Fibroblast of lung (primary cell): Measurements from ENCODE around the gene CIB2.

Source experiments
- EZH2 ChIP-seq: IDR thresholded peaks from 2 replicates; pipeline ENCODE4 v1.5.1; 2012; ENCODE audit warnings: low read length, control low read depth, mild to moderate bottlenecking; ENCODE audit errors: missing control alignments
- TF ChIP-seq, protein P1 (sequence below), 2 donors: IDR thresholded peaks in 1 of 2; conservative IDR thresholded peaks in 1 of 2; 1 replicate in 1 of 2; 2 replicates in 1 of 2; pipeline ENCODE4 v1.5.1; 2011 to 2012; ENCODE audit warnings: low read length in 2 of 2, control low read depth in 1 of 2, inconsistent platforms in 1 of 2, low read depth in 1 of 2, mild to moderate bottlenecking in 1 of 2

GRCh38 chr15:78105476-78106241 lies 25.6 kb downstream of the CIB2 start:
- TF ChIP-seq, protein P1, sequence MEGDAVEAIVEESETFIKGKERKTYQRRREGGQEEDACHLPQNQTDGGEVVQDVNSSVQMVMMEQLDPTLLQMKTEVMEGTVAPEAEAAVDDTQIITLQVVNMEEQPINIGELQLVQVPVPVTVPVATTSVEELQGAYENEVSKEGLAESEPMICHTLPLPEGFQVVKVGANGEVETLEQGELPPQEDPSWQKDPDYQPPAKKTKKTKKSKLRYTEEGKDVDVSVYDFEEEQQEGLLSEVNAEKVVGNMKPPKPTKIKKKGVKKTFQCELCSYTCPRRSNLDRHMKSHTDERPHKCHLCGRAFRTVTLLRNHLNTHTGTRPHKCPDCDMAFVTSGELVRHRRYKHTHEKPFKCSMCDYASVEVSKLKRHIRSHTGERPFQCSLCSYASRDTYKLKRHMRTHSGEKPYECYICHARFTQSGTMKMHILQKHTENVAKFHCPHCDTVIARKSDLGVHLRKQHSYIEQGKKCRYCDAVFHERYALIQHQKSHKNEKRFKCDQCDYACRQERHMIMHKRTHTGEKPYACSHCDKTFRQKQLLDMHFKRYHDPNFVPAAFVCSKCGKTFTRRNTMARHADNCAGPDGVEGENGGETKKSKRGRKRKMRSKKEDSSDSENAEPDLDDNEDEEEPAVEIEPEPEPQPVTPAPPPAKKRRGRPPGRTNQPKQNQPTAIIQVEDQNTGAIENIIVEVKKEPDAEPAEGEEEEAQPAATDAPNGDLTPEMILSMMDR (conservative IDR thresholded peaks at IDR 0.05 in 1 of 2, IDR thresholded peaks at IDR 0.05 in 1 of 2; ENCODE audit: low read depth in 1 of 2, low read length in 2 of 2) = no peak
- TF ChIP-seq EZH2 = no peak
